PC-9 (cell line): ENCODE data around the gene IL1F10. TPM values are rescaled to one million over a fixed set of nuclear protein-coding genes. Genes with fewer than 3 reads are reported as not detected.

ENCODE experiments used
- BruUV-seq: library from RNA; stranded (reverse); fragments of 400-500 nt; replicated peaks from 2 replicates; lab custom pipeline; 2021; lab: Mats Ljungman, UMichigan
- CTCF ChIA-PET: fragments of 300-600 bp; sonication (Branson Sonifier 250); formaldehyde crosslinking; loops from one replicate; lab custom pipeline; 2022; ENCODE audit warnings: antibody characterized with exemption; lab: Charles Lee
- POLR2A ChIA-PET: fragments of 300-600 bp; sonication (Branson Sonifier 250); formaldehyde crosslinking; loops from one replicate; lab custom pipeline; 2022; ENCODE audit warnings: antibody characterized with exemption; ENCODE audit not compliant: unreplicated experiment; lab: Charles Lee
- DNase-seq, 2 experiments: peaks; one replicate each; pipeline versions ENCODE4 v3.0.0 to v3.0.0-alpha.2; 2015 to 2022; ENCODE audit warnings: mixed read lengths in 1 of 2
- H2AFZ ChIP-seq: fragments of 200-600 bp; sonication (generic); 2 replicates; pipeline ENCODE4 v1.8.1; 2017; ENCODE audit warnings: antibody characterized with exemption
- H3F3A ChIP-seq: fragments of 200-600 bp; sonication (generic); 2 replicates; pipeline ENCODE4 v1.8.1; 2017; ENCODE audit warnings: antibody characterized with exemption, mild to moderate bottlenecking, low read depth; ENCODE audit not compliant: insufficient read depth
- H3K27ac ChIP-seq: fragments of 200-600 bp; sonication (generic); 2 replicates; pipeline ENCODE4 v1.6.1; 2016; ENCODE audit warnings: mixed run types
- H3K27me3 ChIP-seq: fragments of 200-600 bp; sonication (generic); 2 replicates; pipeline ENCODE4 v1.6.1; 2016; ENCODE audit warnings: low read depth, mixed run types; ENCODE audit not compliant: insufficient read depth
- H3K36me3 ChIP-seq: fragments of 200-600 bp; sonication (generic); 2 replicates; pipeline ENCODE4 v1.6.1; 2016; ENCODE audit warnings: low read depth, mixed run types
- H3K4me1 ChIP-seq: fragments of 200-600 bp; sonication (generic); replicated peaks from 2 replicates; pipeline ENCODE4 v1.6.1; 2016; ENCODE audit warnings: mixed run types; ENCODE audit not compliant: insufficient read depth
- H3K4me2 ChIP-seq: fragments of 200-600 bp; sonication (generic); 2 replicates; pipeline ENCODE4 v1.6.1; 2017; ENCODE audit warnings: mixed run types
- H3K4me3 ChIP-seq: fragments of 200-600 bp; sonication (generic); 2 replicates; pipeline ENCODE4 v1.6.1; 2016; ENCODE audit warnings: mixed run types
- H3K79me2 ChIP-seq: fragments of 200-600 bp; sonication (generic); 2 replicates; pipeline ENCODE4 v1.6.1; 2017; ENCODE audit warnings: low read depth, mixed run types
- H3K9me2 ChIP-seq: fragments of 200-600 bp; sonication (generic); 2 replicates; pipeline ENCODE4 v1.8.1; 2017; ENCODE audit warnings: mild to moderate bottlenecking; ENCODE audit not compliant: insufficient read depth
- H3K9me3 ChIP-seq: fragments of 200-600 bp; sonication (generic); 2 replicates; pipeline ENCODE4 v1.8.1; 2016; ENCODE audit warnings: low read depth; ENCODE audit not compliant: insufficient read depth
- H4K20me1 ChIP-seq: fragments of 200-600 bp; sonication (generic); 2 replicates; pipeline ENCODE4 v1.8.1; 2017; ENCODE audit not compliant: insufficient read depth
- CTCF ChIP-seq: fragments of 200-600 bp; sonication (generic); conservative IDR thresholded peaks from 2 replicates; pipeline ENCODE4 v1.6.1; 2017; ENCODE audit warnings: mixed run types, antibody characterized with exemption, mild to moderate bottlenecking, moderate library complexity
- EZH2 ChIP-seq: fragments of 200-600 bp; sonication (generic); IDR thresholded peaks from 2 replicates; pipeline ENCODE4 v1.8.0; 2017; ENCODE audit warnings: antibody characterized with exemption, low read depth
- intact Hi-C: fragments of 100-400 bp; cut with micrococcal nuclease; formaldehyde crosslinking; loops from one replicate; pipeline ENCODE4 v1.10.0; 2022; ENCODE audit not compliant: unreplicated experiment
- total RNA-seq: library from RNA; stranded (reverse); gene quantifications from 2 replicates; pipeline ENCODE4 v1.2.3, GENCODE V29; 2021

IL1F10 gene
- total RNA-seq, 1 experiment from 2014 or later, result not detected

GRCh38 chr2:113105047-113105785 is 37.4 kb downstream of the IL1F10 start:
- TF ChIP-seq CTCF (no peak), EZH2 (no peak)
- no peaks in the 10 kb centered on the region for H4K20me1 ChIP-seq
- H3F3A ChIP-seq, result no peaks in the 10 kb centered on the region
- intact Hi-C loops, result no loop called here
- H3K79me2 ChIP-seq, result no peaks in the 10 kb centered on the region
- BruUV-seq, result no TSS peak
- no peak for DNase-seq
- no peaks in the 10 kb centered on the region for H3K27me3 ChIP-seq
- no peak overlapping the region for H3K4me2 ChIP-seq
- H3K36me3 ChIP-seq, result no peaks in the 10 kb centered on the region
- no peaks in the 10 kb centered on the region for H3K9me3 ChIP-seq
- no peak overlapping the region for H3K4me3 ChIP-seq
- H3K4me1 ChIP-seq, result no peaks in the 10 kb centered on the region
- POLR2A ChIA-PET, result no interaction called here
- CTCF ChIA-PET, result no interaction called here
- no peaks in the 10 kb centered on the region for H3K9me2 ChIP-seq
- no peak overlapping the region for H2AFZ ChIP-seq
- H3K27ac ChIP-seq, result no peak overlapping the region

- no peaks in the 10 kb centered on the region for H3K9me3 ChIP-seq
- no peak overlapping the region for H3K4me3 ChIP-seq
Measured at GRCh38 chr2:113111121-113111520, 43.4 kb downstream of the IL1F10 start.

GRCh38 chr2:113111823-113112287 is 44.1 kb downstream of the IL1F10 start:
- POLR2A ChIA-PET, result no interaction called here
- no peaks in the 10 kb centered on the region for H3K79me2 ChIP-seq
- TF ChIP-seq EZH2, result no peak
- TF ChIP-seq CTCF, result no peak
- H3K4me1 ChIP-seq, result peaks cover 14% of the 10 kb centered on the region
- H4K20me1 ChIP-seq, result no peaks in the 10 kb centered on the region
- no peaks in the 10 kb centered on the region for H3K36me3 ChIP-seq
- BruUV-seq, result no TSS peak
- intact Hi-C loops, result no loop called here
- no peaks in the 10 kb centered on the region for H3K27me3 ChIP-seq
- H3K4me2 ChIP-seq, result peak overlapping the region; percentile 27
- no peak overlapping the region for H3K27ac ChIP-seq
- DNase-seq, result peak in 1 of 2 experiments; percentile 53
- 0 out of 2 replicates have a peak, but pooled peaks cover 3% of the 10 kb centered on the region for H3F3A ChIP-seq
- H3K9me3 ChIP-seq, result no peaks in the 10 kb centered on the region
- no peaks in the 10 kb centered on the region for H3K9me2 ChIP-seq
- CTCF ChIA-PET, result no interaction called here
- 0 out of 2 replicates have a peak overlapping the region, but pooled peaks have one; percentile 58 for H2AFZ ChIP-seq
- H3K4me3 ChIP-seq, result no peak overlapping the region

More at GRCh38 chr2:113111121-113111520, 43.4 kb downstream of the IL1F10 start:
- Histone ChIP-seq H3K79me2 (no peaks in the 10 kb centered on the region), H3K4me1 (peaks cover 11% of the 10 kb centered on the region), H3K27me3 (no peaks in the 10 kb centered on the region), H4K20me1 (no peaks in the 10 kb centered on the region), H3K27ac (no peak overlapping the region), H2AFZ (no peak overlapping the region), H3K36me3 (no peaks in the 10 kb centered on the region), H3K4me2 (0 out of 2 replicates have a peak overlapping the region, but pooled peaks have one; percentile 27), H3K9me2 (no peaks in the 10 kb centered on the region), H3F3A (no peaks in the 10 kb centered on the region)
- TF ChIP-seq EZH2, result no peak
- no peak for TF ChIP-seq CTCF
- no peak for DNase-seq
- intact Hi-C loops, result no loop called here
- CTCF ChIA-PET, result no interaction called here
- POLR2A ChIA-PET, result no interaction called here
- BruUV-seq, result no TSS peak
